Sciatic nerve (tissue), 2 donors: ENCODE results near the gene ELP4. TPM values are rescaled to one million over a fixed set of nuclear protein-coding genes. Genes with fewer than 3 reads are reported as not detected.
"Not testable (repeated sequence)": the region's sequence is repeated elsewhere in the genome, so short reads cannot be mapped to it uniquely, and the experiment has no call there.

Experiments
- ATAC-seq: fragments of 200-7000 bp; cut with Tn5 transposase; one replicate; pipeline ENCODE4 v1.9.1; 2020; ENCODE audit warnings: mild to moderate bottlenecking, moderate library complexity
- DNase-seq: peaks from one replicate; pipeline ENCODE4 v3.0.0-alpha.2; 2020; ENCODE audit warnings: low spot score
- intact Hi-C: fragments of 100-400 bp; cut with DNase I; formaldehyde crosslinking; loops from one replicate; pipeline ENCODE4 v1.14.2; 2022
- total RNA-seq: library from RNA; stranded (reverse); fragmentation: NEBNext Ultra II Directional; extraction: Animal tissue kit (Norgen Biotek cat#: 25700); gene quantifications from one replicate; pipeline ENCODE4 v1.2.1, GENCODE V29; 2021
- donor health status: DM: no; HTN: no; CAD: no.
- donor health status: DM: no; HTN: no; CAD: no.

ELP4 gene
- total RNA-seq, 1 donor from 2014 or later, result 18.1 TPM

DNA sequence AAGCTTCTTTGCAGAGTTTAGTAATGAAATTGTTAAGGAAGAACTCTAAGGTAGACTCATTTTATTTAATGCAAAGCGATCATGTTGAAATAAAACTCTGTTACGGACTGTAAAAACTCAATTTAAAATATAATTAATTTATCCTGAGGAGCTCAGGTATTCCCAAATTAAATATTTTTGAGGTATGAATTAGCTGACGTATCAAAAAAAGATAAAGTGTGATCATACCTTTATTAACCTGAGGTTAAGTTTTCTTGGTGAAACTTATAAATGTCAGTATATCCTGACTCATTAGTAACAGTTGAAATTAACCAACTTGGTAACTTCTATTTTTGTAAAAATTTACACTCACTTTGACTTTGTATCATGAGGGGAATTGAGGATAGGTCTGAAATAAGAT is 171.2 kb downstream of the ELP4 start:
- no peak for DNase-seq
- ATAC-seq, result no peak

GRCh38 chr11:31687256-31687655 is 177.7 kb downstream of the ELP4 start:
- intact Hi-C loops, result no loop called here
- ATAC-seq (no peak), DNase-seq (no peak)

More for the DNA sequence above, 171.2 kb downstream of the ELP4 start:
- intact Hi-C loops, result no loop called here

DNA sequence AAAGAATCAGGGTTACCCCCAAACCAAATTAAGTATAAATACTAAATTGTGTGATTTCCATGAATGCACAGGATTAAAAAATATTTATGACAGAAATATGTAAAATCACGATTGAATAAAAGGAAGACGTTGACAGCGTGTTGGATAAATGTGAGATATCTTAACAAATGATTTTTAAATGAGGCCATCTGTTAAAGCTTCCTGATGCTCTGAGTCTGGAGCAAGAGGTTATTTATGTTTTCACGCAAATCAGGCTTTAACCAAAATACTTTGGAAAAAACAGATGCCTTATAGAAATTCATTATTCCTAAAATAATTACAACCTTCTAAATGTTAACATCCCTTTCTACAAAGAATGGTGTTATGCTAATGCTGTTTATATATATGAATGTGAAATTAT is 178.3 kb downstream of the ELP4 start:
- DNase-seq (no peak), ATAC-seq (no peak)
- intact Hi-C loops, result no loop called here

GRCh38 chr11:31689559-31689958 is 180.0 kb downstream of the ELP4 start:
- ATAC-seq, result no peak
- intact Hi-C loops, result no loop called here
- DNase-seq, result no peak

GRCh38 chr11:31690041-31690440 is 180.5 kb downstream of the ELP4 start:
- ATAC-seq (no peak), DNase-seq (no peak)
- intact Hi-C loops, result no loop called here

- intact Hi-C loops, result no loop called here
- no peak for ATAC-seq
- DNase-seq, result no peak
These were observed 180.9 kb downstream of the ELP4 start for GRCh38 chr11:31690516-31690915.

DNA sequence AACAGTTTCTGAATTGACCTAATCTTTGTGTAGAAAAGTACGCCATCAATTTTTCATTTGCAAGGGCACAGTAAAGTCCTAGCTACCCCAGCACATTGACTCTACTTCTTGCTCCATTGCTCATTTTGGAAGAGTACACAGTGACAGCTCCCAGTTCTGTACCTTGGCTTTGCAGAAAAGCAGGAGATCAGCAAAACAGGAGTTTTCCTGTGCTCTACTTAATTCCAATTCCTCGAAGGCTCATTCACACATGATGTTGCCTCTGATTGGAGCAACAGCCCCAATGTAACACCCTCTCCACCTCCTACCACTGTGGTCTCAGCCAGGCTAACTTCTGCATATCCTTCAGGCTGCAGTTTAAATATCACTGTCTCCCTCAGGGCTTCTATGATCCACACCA is 182.9 kb downstream of the ELP4 start:
- ATAC-seq (no peak), DNase-seq (no peak)
- intact Hi-C loops, result no loop called here

DNA sequence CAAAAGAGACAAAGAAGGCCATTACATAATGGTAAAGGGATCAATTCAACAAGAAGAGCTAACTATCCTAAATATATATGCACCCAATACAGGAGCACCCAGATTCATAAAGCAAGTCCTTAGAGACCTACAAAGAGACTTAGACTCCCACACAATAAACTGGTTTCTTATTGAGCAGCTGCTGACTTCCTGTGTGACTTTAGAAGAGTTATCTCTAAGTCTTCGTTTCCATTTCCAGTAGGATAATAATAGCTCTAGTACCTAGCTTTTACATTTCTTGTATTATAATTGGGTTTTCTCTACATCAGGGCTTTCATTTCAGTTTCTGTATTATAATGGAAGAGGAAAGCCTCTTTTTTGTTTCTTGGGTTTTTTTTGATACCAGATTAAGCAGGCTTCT is 187.5 kb downstream of the ELP4 start:
- intact Hi-C loops, DNase-seq: not testable (repeated sequence)

GRCh38 chr11:31699066-31699465 is 189.5 kb downstream of the ELP4 start:
- DNase-seq (no peak), ATAC-seq (no peak)
- intact Hi-C loops, result no loop called here

More for the DNA sequence above, 187.5 kb downstream of the ELP4 start:
- not testable (repeated sequence) for ATAC-seq

- DNase-seq (no peak), ATAC-seq (no peak)
- intact Hi-C loops, result no loop called here
These were observed 193.4 kb downstream of the ELP4 start for GRCh38 chr11:31702966-31703365.

DNA sequence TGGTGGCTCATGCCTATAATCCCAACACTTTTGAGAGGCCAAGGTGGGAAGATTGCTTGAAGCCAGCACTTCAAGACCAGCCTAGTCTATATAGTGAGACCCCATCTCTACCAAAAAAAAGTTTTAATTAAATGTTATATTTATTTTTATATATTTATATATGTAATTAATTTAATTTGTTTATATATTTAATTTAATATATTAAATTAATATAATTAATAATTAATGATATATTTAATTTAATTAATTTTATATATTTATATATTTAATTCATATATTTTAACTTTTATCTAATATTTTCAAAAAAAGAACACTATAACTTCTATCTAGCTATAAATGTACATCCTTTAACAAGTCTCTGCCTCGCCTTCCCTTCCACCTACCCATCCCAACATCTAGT is 196.8 kb downstream of the ELP4 start:
- DNase-seq, result no peak
- ATAC-seq, result no peak
- intact Hi-C loops, result no loop called here

- intact Hi-C loops, result no loop called here
- no peak for ATAC-seq
- DNase-seq, result no peak
These were observed 201.6 kb downstream of the ELP4 start for GRCh38 chr11:31711137-31711536.

DNA sequence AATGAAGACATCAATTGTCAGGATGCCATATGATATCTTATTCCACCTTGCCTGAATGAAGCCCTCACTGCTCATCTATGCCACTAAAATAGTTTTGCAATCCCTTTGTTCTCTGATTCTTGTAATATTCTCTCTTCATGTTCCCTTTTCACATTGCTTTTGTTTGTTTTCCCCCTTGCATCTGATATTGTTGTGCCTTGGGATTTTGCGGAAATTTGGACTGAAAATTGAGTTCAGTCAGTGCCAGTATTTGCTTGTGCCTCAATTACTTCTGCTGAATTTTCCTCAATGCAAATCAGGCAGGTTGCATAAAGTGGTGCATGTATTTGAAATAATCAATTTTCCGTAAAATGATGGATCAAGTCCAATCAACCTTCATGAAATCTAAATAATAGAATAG is 203.3 kb downstream of the ELP4 start:
- no peak for ATAC-seq

GRCh38 chr11:31714840-31715239 is 205.3 kb downstream of the ELP4 start:
- no peak for ATAC-seq
- intact Hi-C loops, result no loop called here
- DNase-seq, result no peak

More for the DNA sequence above, 203.3 kb downstream of the ELP4 start:
- no peak for DNase-seq
- intact Hi-C loops, result no loop called here

- no peak for ATAC-seq
- no peak for DNase-seq
- intact Hi-C loops, result no loop called here
These were observed 210.7 kb downstream of the ELP4 start for GRCh38 chr11:31720225-31720624.

GRCh38 chr11:31720671-31721365 is 211.3 kb downstream of the ELP4 start:
- intact Hi-C loops, result no loop called here

GRCh38 chr11:31722754-31723153 is 213.2 kb downstream of the ELP4 start:
- intact Hi-C loops, result no loop called here
- ATAC-seq (no peak), DNase-seq (no peak)

More at GRCh38 chr11:31720671-31721365, 211.3 kb downstream of the ELP4 start:
- ATAC-seq (no peak), DNase-seq (no peak)

DNA sequence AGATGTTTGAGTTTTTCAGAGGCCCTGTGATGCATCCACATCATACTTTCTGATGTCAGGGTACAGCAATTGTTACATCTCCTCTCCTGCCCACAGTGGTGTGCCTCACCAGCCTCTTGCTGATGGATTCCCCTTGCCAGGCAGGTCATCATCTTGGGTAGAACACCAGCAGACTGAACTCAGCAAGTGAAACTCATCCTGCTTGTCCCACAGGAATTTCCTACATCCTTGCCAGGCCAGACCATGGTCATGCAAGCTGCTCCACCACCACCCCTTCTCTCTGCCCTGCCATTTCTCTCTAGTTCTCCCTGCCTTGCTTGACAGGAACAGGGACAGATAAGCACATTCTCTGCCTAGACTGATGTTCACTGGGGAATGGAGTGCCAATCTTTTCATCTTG is 215.6 kb downstream of the ELP4 start:
- DNase-seq (no peak), ATAC-seq (no peak)
- intact Hi-C loops, result no loop called here

DNA sequence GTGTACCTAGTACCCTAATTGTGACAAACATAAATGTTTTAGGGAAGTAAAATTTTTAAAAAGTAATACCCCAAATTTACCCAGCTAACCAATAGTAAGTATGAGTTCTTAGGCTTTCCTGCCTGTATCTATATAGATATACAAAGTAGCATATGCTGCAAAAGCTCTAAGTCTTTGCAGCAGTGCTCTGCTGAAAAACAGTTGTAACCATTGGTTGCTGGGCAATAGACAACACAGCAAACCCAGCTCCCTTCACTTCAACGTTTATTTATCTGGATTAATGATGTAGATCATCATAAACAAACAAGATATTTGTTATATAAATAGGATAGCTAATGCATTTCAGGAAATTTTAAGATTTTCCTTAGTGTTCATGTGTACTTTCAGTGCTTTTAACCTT is 218.9 kb downstream of the ELP4 start:
- intact Hi-C loops, result no loop called here
- ATAC-seq (no peak), DNase-seq (no peak)

- ATAC-seq (no peak), DNase-seq (no peak)
- intact Hi-C loops, result no loop called here
These were observed 230.6 kb downstream of the ELP4 start for GRCh38 chr11:31740131-31740530.

DNA sequence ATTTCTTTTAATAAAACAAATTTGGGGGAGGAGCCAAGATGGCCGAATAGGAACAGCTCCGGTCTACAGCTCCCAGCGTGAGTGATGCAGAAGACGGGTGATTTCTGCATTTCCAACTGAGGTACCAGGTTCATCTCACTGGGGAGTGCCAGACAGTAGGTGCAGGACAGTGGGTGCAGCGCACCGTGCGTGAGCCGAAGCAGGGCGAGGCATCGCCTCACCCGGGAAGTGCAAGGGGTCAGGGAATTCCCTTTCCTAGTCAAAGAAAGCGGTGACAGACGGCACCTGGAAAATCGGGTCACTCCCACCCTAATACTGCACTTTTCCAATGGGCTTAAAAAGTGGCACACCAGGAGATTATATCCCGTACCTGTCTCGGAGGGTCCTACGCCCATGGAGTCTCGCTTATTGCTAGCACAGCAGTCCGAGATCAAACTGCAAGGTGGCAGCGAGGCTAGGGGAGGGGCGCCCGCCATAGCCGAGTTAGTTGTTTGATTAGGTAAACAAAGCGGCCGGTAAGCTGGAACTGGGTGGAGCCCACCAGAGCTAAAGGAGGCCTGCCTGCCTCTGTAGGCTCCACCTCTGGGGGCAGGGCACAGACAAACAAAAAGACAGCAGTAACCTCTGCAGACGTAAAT is 231.3 kb downstream of the ELP4 start:
- intact Hi-C loops, DNase-seq, ATAC-seq: not testable (repeated sequence)
